KMS-11 (cell line): ENCODE data around the gene CALCOCO2.

Experiments
- H2AFZ ChIP-seq: fragments of 200-600 bp; sonication (generic); 2 replicates; pipeline ENCODE4 v1.6.1; 2016; ENCODE audit warnings: antibody characterized with exemption, mixed run types, low read depth
- H3K27ac ChIP-seq: fragments of 200-600 bp; sonication (generic); 2 replicates; pipeline ENCODE4 v1.6.1; 2016; ENCODE audit warnings: mild to moderate bottlenecking, mixed run types
- H3K27me3 ChIP-seq: fragments of 200-600 bp; sonication (generic); 2 replicates; pipeline ENCODE4 v1.6.1; 2017; ENCODE audit warnings: mild to moderate bottlenecking, low read depth, mixed run types, moderate library complexity; ENCODE audit not compliant: insufficient read depth
- H3K36me3 ChIP-seq: fragments of 200-600 bp; sonication (generic); 2 replicates; pipeline ENCODE4 v1.6.1; 2017; ENCODE audit warnings: mild to moderate bottlenecking, mixed run types; ENCODE audit not compliant: insufficient read depth
- H3K4me1 ChIP-seq: fragments of 200-600 bp; sonication (generic); 2 replicates; pipeline ENCODE4 v1.6.1; 2016; ENCODE audit warnings: mild to moderate bottlenecking, low read depth, mixed run types; ENCODE audit not compliant: poor library complexity, severe bottlenecking
- H3K4me2 ChIP-seq: fragments of 200-600 bp; sonication (generic); 2 replicates; pipeline ENCODE4 v1.7.0; 2016; ENCODE audit warnings: mild to moderate bottlenecking, mixed run types
- H3K4me3 ChIP-seq: fragments of 200-600 bp; sonication (generic); IDR thresholded peaks from 2 replicates; pipeline ENCODE4 v1.6.1; 2017; ENCODE audit warnings: low read depth, low read length, mixed read lengths; ENCODE audit not compliant: insufficient read depth
- H3K79me2 ChIP-seq: fragments of 200-600 bp; sonication (generic); 2 replicates; pipeline ENCODE4 v1.6.1; 2016; ENCODE audit warnings: low read depth, mixed run types; ENCODE audit not compliant: insufficient read depth
- H3K9ac ChIP-seq: fragments of 200-600 bp; sonication (generic); 2 replicates; pipeline ENCODE4 v1.6.1; 2016; ENCODE audit warnings: mild to moderate bottlenecking, mixed run types
- H4K20me1 ChIP-seq: fragments of 200-600 bp; sonication (generic); 2 replicates; pipeline ENCODE4 v1.6.1; 2016; ENCODE audit warnings: mild to moderate bottlenecking, mixed run types; ENCODE audit not compliant: insufficient read depth
- CTCF ChIP-seq: fragments of 200-600 bp; sonication (generic); conservative IDR thresholded peaks from 2 replicates; pipeline ENCODE4 v1.6.1; 2017; ENCODE audit warnings: low read depth, mild to moderate bottlenecking, antibody characterized with exemption, low read length, moderate library complexity, mixed read lengths

Gene CALCOCO2

GRCh38 chr17:48908047-48908843 is 77.4 kb downstream of the CALCOCO2 start, which contains the start of gene UBE2Z:
TSS of gene UBE2Z (plus strand) at chr17:48908407. CDS start at chr17:48908504, 97 bp downstream.
- Histone ChIP-seq H3K79me2 (peaks cover 43% of the 10 kb centered on the region), H3K4me3 (no peak within 1 kb of the TSS), H3K4me1 (peaks cover 39% of the 10 kb centered on the region), H3K9ac (peak within 1 kb of the TSS; percentile 86), H2AFZ (peak within 1 kb of the TSS; percentile 53; the same call in 1 of the 2 replicates), H3K27ac (peak within 1 kb of the TSS; percentile 90), H3K36me3 (peaks cover 3% of the 10 kb centered on the region; the same call in 1 of the 2 replicates), H3K27me3 (no peaks in the 10 kb centered on the region), H3K4me2 (peak within 1 kb of the TSS; percentile 96), H4K20me1 (no peaks in the 10 kb centered on the region)
- no peak for TF ChIP-seq CTCF

- no peak overlapping the region for H3K4me3 ChIP-seq
- peak overlapping the region; percentile 90 for H3K27ac ChIP-seq
- no peaks in the 10 kb centered on the region for H3K27me3 ChIP-seq
- peak overlapping the region; percentile 96 for H3K4me2 ChIP-seq
- H3K9ac ChIP-seq = peak overlapping the region; percentile 86
- no peak for TF ChIP-seq CTCF
- H3K4me1 ChIP-seq = peaks cover 46% of the 10 kb centered on the region
- no peaks in the 10 kb centered on the region for H4K20me1 ChIP-seq
- peak overlapping the region; percentile 53; the same call in 1 of the 2 replicates for H2AFZ ChIP-seq
- peaks cover 3% of the 10 kb centered on the region; the same call in 1 of the 2 replicates for H3K36me3 ChIP-seq
- peaks cover 50% of the 10 kb centered on the region for H3K79me2 ChIP-seq
Measured at GRCh38 chr17:48908853-48909394, 78.1 kb downstream of the CALCOCO2 start.

- no peak for TF ChIP-seq CTCF
- no peak overlapping the region for H2AFZ ChIP-seq
- H4K20me1 ChIP-seq = no peaks in the 10 kb centered on the region
- H3K9ac ChIP-seq = peak overlapping the region; percentile 86
- peaks cover 54% of the 10 kb centered on the region for H3K4me1 ChIP-seq
- H3K79me2 ChIP-seq = peaks cover 59% of the 10 kb centered on the region
- no peaks in the 10 kb centered on the region for H3K27me3 ChIP-seq
- H3K27ac ChIP-seq = peak overlapping the region; percentile 90
- H3K36me3 ChIP-seq = peaks cover 3% of the 10 kb centered on the region; the same call in 1 of the 2 replicates
- no peak overlapping the region for H3K4me3 ChIP-seq
- H3K4me2 ChIP-seq = peak overlapping the region; percentile 96
Measured at GRCh38 chr17:48909783-48910182, 78.9 kb downstream of the CALCOCO2 start.

GRCh38 chr17:48910370-48910769 is 79.5 kb downstream of the CALCOCO2 start:
- H3K79me2 ChIP-seq = peaks cover 65% of the 10 kb centered on the region
- peaks cover 3% of the 10 kb centered on the region; the same call in 1 of the 2 replicates for H3K36me3 ChIP-seq
- H3K9ac ChIP-seq = no peak overlapping the region; the same call in 1 of the 2 replicates
- H3K4me1 ChIP-seq = peaks cover 60% of the 10 kb centered on the region
- no peak for TF ChIP-seq CTCF
- no peak overlapping the region for H3K4me3 ChIP-seq
- peak overlapping the region; percentile 96 for H3K4me2 ChIP-seq
- H4K20me1 ChIP-seq = no peaks in the 10 kb centered on the region
- no peaks in the 10 kb centered on the region for H3K27me3 ChIP-seq
- peak overlapping the region; percentile 90; the same call in 1 of the 2 replicates for H3K27ac ChIP-seq
- no peak overlapping the region for H2AFZ ChIP-seq
